Stomach smooth muscle (tissue), 2 donors: Measurements from ENCODE around the gene GALNT1.

ENCODE experiments used
- H3K27ac ChIP-seq: one replicate; pipeline ENCODE4 v1.7.0; 2013; ENCODE audit warnings: mild to moderate bottlenecking, low read length, inconsistent platforms
- H3K27me3 ChIP-seq, 2 donors: one replicate each; pipeline ENCODE4 v1.7.0; 2013; ENCODE audit warnings: low read length in 2 of 2; ENCODE audit not compliant: insufficient read depth in 2 of 2, control insufficient read depth in 1 of 2
- H3K36me3 ChIP-seq, 2 donors: one replicate each; pipeline ENCODE4 v1.7.0; 2013; ENCODE audit warnings: low read length in 2 of 2; ENCODE audit not compliant: control insufficient read depth in 2 of 2, insufficient read depth in 2 of 2
- H3K4me1 ChIP-seq: one replicate; pipeline ENCODE4 v1.7.0; 2013; ENCODE audit warnings: low read length; ENCODE audit not compliant: control insufficient read depth, insufficient read depth
- H3K4me3 ChIP-seq, 2 donors: one replicate each; pipeline ENCODE4 v1.7.0; 2013; ENCODE audit warnings: low read length in 2 of 2
- H3K9ac ChIP-seq, 2 donors: one replicate each; pipeline ENCODE4 v1.7.0; 2013; ENCODE audit warnings: low read length in 2 of 2, mild to moderate bottlenecking in 1 of 2
- H3K9me3 ChIP-seq, 2 donors: one replicate each; pipeline ENCODE4 v1.7.0; 2013; ENCODE audit warnings: low read length in 2 of 2; ENCODE audit not compliant: control insufficient read depth in 2 of 2
- donor health status: healthy.
- donor health status: Pancreatic carcinoma.

Gene GALNT1

DNA sequence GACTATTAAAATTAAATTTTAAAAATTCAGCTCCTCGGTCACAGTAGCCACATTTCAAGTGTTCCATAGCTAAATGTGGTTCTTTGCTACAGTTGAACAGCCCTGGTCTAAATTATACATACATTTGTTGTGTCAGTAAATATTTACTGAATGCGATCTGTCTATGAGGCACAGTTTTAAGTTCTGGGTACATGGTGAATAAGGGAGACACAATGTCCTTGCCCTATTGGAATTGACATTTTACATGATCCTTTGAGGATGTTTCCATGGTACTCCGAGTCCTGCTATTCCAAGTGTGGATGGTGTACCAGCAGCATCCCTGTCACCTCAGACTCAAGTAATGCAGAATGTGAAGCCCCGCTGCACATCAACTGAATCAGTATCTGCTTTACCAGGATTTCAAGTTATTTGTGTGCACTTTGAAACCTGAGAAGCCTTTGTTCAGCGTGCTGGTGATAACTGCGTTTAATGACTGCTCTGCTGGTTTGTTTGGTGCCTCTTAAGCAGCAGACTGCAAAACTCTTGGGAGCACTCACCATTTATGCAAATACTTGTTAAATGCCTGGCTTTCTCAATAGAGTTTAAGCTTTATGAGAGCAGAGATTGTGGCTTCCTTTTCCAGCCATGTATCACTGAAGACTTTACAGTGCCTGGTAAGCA, 1.5 kb downstream of the GALNT1 start:
- Histone ChIP-seq H3K9me3 (no peaks in the 10 kb centered on the region), H3K4me1 (peaks cover 4% of the 10 kb centered on the region), H3K36me3 (no peaks in the 10 kb centered on the region), H3K27me3 (no peaks in the 10 kb centered on the region), H3K9ac (peak overlapping the region; percentile 30 to 86), H3K27ac (no peak overlapping the region), H3K4me3 (peak overlapping the region; percentile 76 to 80)

DNA sequence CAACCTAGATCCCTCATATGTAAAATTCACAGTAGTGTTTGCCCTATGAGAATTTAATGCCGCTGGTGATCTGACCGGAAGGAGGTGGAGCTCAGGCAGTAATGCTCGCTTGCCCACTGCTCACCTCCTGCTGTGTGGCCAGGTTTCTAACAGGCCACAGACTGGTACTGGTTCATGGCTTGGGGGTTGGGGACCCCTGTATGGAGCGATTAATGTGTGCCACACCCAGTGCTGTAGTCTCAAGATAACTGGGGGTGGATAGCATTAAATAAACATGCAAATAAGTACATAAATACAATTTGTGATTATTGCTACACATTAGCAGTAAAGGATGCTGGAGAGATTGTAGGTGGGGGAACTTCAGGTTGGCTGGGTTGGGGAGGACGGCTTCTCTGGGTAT, 3.2 kb downstream of the GALNT1 start:
- H3K4me3 ChIP-seq, result no peak overlapping the region
- no peak overlapping the region for H3K9ac ChIP-seq
- no peak overlapping the region for H3K27ac ChIP-seq
- H3K36me3 ChIP-seq, result no peaks in the 10 kb centered on the region
- peaks cover 4% of the 10 kb centered on the region for H3K4me1 ChIP-seq
- H3K27me3 ChIP-seq, result no peaks in the 10 kb centered on the region
- H3K9me3 ChIP-seq, result no peaks in the 10 kb centered on the region

DNA sequence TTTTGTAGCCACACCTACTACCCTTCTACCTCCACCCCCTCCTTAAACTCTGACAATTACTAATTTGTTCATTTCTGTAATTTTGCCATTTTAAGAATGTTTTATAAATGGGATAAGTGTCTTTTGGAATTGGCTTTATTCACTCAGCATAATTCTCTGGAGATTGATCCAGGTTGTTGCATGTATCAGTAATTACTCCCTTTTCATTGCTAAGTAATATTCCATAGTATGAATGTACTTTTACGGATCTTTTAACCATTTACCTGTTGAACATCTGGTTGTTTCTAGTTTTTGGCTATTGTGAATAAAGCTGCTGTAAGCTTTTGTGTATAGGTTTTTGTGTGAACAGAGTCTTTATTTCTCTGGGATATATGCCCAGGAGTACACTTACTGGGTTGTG, 4.1 kb downstream of the GALNT1 start:
- Histone ChIP-seq H3K9me3 (no peaks in the 10 kb centered on the region), H3K4me1 (peaks cover 4% of the 10 kb centered on the region), H3K27me3 (no peaks in the 10 kb centered on the region), H3K4me3 (no peak overlapping the region), H3K9ac (no peak overlapping the region), H3K36me3 (no peaks in the 10 kb centered on the region), H3K27ac (no peak overlapping the region)

DNA sequence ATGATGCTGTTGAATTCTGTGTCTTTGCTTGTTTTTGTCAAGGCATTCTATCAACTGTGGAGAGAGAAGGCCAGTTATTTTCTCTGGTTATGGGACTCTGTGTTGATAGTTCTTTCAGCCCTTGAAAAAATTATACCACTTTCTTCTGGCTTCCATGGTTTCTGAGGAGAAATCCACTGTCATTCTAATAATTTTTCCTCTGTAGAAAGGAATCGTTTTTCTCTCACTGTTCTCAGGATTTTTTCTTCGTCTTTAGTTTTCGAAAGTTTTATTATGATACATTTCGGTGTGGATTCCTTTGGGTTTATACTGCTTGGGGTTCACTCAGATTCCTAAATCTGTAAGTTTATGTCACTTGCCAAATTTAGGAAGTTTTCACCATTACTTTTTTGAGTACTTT, 6.6 kb downstream of the GALNT1 start:
- Histone ChIP-seq H3K27me3 (no peaks in the 10 kb centered on the region), H3K27ac (no peak overlapping the region)

DNA sequence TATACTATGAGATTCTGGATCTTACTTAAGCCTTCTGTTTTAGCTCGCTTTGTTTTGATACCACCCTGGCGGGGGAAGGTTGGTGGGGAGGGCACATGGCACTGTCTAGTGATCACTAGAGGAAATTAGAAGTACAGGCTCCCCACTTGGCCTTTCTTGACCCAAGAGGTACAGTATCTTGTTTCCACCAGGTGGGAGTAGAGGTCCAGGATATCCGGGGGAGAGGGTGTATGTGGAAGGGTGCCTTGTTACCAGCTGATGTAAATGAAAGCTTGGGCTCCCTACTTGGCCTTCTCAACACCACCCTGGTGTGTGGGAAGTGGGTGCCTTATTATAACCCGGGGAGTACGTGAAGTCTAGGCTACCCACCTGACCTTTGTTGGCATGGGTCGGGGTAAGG, 7.5 kb downstream of the GALNT1 start:
- Histone ChIP-seq H3K9me3 (no peaks in the 10 kb centered on the region), H3K27ac (no peak overlapping the region), H3K4me3 (no peak overlapping the region), H3K36me3 (no peaks in the 10 kb centered on the region), H3K9ac (no peak overlapping the region), H3K4me1 (peaks cover 13% of the 10 kb centered on the region), H3K27me3 (no peaks in the 10 kb centered on the region)

More for the DNA sequence above, 6.6 kb downstream of the GALNT1 start:
- Histone ChIP-seq H3K9me3 (no peaks in the 10 kb centered on the region), H3K4me1 (peaks cover 13% of the 10 kb centered on the region), H3K9ac (no peak overlapping the region), H3K36me3 (no peaks in the 10 kb centered on the region), H3K4me3 (no peak overlapping the region)

DNA sequence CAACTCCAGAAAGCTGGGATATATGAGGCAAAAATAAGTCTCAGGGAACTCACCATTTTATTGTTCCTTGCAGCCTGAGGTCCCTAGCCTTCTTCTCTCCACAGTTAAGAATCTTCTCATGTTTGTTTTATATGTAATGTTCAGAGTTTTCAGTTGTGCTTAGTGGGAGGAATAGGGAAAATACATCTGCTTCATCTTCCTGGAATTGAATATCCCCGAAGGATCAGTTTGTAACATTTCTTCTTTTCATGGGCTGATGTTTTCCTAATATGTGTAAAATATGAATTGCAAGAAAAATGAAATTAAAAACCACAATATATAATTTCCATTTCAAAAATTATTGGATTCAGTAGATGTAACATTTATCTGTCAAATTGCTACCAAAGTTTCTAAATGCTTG, 8.0 kb downstream of the GALNT1 start:
- Histone ChIP-seq H3K36me3 (no peaks in the 10 kb centered on the region), H3K9ac (no peak overlapping the region), H3K9me3 (no peaks in the 10 kb centered on the region)

DNA sequence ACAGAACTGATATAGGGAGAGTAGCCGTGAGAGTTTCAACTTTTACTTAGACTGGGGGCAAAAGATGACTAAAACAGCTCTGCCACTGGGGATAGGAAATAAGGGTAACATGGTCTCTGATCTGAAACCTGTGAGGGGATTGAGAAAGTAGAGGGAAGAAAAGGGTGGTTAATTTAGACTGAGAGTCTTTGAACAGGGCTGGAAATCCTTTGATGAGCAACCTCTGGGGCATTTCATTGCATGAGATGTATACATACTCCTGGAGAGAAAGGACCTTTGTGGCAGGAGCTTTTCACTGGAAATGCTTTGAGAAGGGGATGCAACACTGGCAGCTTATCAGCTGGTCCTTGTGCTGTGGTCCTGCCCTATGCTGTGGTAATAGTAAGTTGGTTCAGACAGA, 9.4 kb downstream of the GALNT1 start:
- Histone ChIP-seq H3K36me3 (no peaks in the 10 kb centered on the region), H3K27me3 (no peaks in the 10 kb centered on the region), H3K4me3 (no peak overlapping the region), H3K9me3 (no peaks in the 10 kb centered on the region), H3K4me1 (peaks cover 14% of the 10 kb centered on the region), H3K9ac (no peak overlapping the region), H3K27ac (no peak overlapping the region)

More for the DNA sequence above, 8.0 kb downstream of the GALNT1 start:
- peaks cover 13% of the 10 kb centered on the region for H3K4me1 ChIP-seq
- H3K27ac ChIP-seq, result no peak overlapping the region
- no peaks in the 10 kb centered on the region for H3K27me3 ChIP-seq
- no peak overlapping the region for H3K4me3 ChIP-seq

DNA sequence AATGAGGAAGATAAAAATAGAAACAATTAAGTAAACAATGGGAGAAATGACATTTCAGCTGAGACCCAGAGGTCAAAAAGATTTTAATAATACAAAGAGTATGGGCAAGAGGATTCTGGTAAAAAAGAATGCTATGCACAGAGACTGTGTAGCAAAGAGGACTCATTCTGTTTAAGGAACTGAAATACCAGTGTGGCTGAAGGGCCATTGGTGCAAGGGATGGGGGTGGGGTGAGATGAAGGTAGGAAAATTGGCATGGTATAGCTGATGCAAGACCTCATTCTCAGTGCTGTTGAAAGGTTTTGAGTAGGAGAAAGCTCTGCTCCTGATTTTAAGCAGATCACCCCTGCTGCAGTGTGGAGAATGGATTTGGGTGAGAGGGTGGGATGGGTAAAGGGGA, 10.8 kb downstream of the GALNT1 start:
- H3K9ac ChIP-seq, result no peak overlapping the region
- H3K9me3 ChIP-seq, result no peaks in the 10 kb centered on the region
- peaks cover 14% of the 10 kb centered on the region for H3K4me1 ChIP-seq
- no peak overlapping the region for H3K27ac ChIP-seq
- peak overlapping the region in 1 of 2 donors; percentile 20 for H3K4me3 ChIP-seq
- H3K36me3 ChIP-seq, result no peaks in the 10 kb centered on the region
- no peaks in the 10 kb centered on the region for H3K27me3 ChIP-seq

DNA sequence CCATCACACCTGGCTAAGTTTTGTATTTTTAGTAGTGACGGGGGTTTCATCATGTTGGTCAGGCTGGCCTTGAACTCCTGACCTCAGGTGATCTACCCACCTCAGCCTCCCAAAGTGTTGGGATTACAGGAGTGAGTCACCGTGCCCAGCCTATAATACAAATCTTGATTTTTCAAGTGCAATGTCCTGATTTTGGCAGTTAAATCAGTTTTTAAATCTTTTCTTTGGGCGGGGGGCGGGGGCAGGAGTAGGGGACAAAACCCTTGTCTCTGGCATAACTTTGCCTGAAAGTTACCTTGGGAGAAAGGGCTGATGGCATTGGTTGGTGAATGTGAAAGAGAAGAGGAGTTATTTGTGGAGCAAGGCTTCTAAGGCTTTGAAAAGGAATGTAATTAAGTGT, 12.3 kb downstream of the GALNT1 start:
- Histone ChIP-seq H3K27ac (no peak overlapping the region), H3K4me1 (peaks cover 14% of the 10 kb centered on the region), H3K27me3 (no peaks in the 10 kb centered on the region)

DNA sequence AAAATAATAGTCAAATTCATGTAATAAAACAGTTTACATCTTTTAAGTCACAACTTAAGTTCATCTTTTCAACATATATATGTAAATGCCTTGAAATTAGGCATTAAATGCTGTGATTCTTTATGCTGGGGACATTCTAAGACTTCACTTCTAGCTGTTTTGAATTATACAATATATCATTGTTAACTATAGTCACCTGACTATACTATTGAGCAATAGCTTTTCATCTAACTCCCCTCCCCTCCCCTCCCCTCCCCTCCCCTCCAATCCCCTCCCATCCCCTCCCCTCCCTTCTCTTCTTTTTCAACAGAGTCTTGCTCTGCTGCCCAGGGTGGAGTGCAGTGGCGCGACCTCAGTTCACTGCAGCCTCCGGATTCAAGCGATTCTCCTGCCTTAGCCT, 16.2 kb downstream of the GALNT1 start:
- no peaks in the 10 kb centered on the region for H3K36me3 ChIP-seq
- H3K9ac ChIP-seq, result no peak overlapping the region

More for the DNA sequence above, 12.3 kb downstream of the GALNT1 start:
- Histone ChIP-seq H3K4me3 (no peak overlapping the region), H3K9ac (no peak overlapping the region), H3K9me3 (peaks cover 0 to 2% of the 10 kb centered on the region in 2 donors), H3K36me3 (no peaks in the 10 kb centered on the region)

DNA sequence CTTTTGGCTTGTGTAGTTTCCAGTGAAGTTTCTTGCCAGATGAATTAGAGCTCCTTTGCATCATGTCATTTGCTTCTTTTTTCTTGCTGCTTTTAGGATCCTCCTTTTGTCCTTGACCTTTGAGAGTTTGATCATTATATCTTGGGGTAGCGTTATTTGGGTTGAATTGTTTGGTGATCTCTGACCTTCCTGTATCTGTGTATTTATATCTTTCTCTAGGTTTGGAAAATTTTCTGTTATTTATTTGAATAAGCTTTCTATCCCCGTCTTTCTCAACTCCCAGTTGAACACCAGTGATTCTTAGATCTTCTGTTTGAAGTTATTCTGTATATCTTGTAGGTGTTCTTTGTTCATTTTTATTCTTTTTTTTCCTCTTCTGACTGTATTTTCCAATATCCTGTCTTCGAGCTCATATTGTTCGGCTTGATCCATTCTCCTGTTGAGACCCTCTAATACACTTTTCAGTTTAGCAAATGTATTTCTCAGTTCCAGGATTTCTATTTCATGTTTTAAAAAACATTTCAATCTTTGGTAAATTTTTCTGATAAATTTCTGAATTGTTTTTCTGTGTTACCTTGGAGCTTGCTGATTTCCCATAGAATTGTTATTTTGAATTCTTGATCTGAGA, 20.8 kb downstream of the GALNT1 start:
- H3K4me1 ChIP-seq, result no peaks in the 10 kb centered on the region
- H3K27ac ChIP-seq, result no peak overlapping the region
- H3K9me3 ChIP-seq, result peaks cover 8 to 12% of the 10 kb centered on the region in 2 donors
- no peak overlapping the region for H3K9ac ChIP-seq
- H3K36me3 ChIP-seq, result no peaks in the 10 kb centered on the region
- no peak overlapping the region for H3K4me3 ChIP-seq
- H3K27me3 ChIP-seq, result no peaks in the 10 kb centered on the region

More for the DNA sequence above, 16.2 kb downstream of the GALNT1 start:
- Histone ChIP-seq H3K4me1 (peaks cover 4% of the 10 kb centered on the region), H3K27me3 (no peaks in the 10 kb centered on the region), H3K9me3 (peaks cover 8% of the 10 kb centered on the region in 2 donors), H3K27ac (no peak overlapping the region), H3K4me3 (no peak overlapping the region)
